AG04450 (cell line): ENCODE measurements around the gene OR2M7. TPM values are rescaled to one million over a fixed set of nuclear protein-coding genes. Genes with fewer than 3 reads are reported as not detected.

Source experiments
- CTCF ChIA-PET: fragments of 300-600, 350-600 bp; formaldehyde crosslinking; extraction: SDS; loops from one replicate; lab custom pipeline; 2022; ENCODE audit warnings: antibody characterized with exemption, inconsistent platforms; lab: Charles Lee
- POLR2A ChIA-PET: fragments of 350-600 bp; formaldehyde crosslinking; extraction: SDS; loops from one replicate; lab custom pipeline; 2021; ENCODE audit warnings: antibody characterized with exemption, inconsistent platforms; lab: Yijun Ruan, JAX
- DNase-seq: peaks from one replicate; pipeline ENCODE4 v3.0.0-alpha.2; 2011; ENCODE audit warnings: low read depth, low spot score
- H3K27ac ChIP-seq: one replicate; pipeline ENCODE4 v1.5.1; 2012; ENCODE audit warnings: low read depth, low read length, control low read depth
- H3K27me3 ChIP-seq: one replicate; pipeline ENCODE4 v1.6.0; 2012; ENCODE audit warnings: low read length; ENCODE audit not compliant: control insufficient read depth, insufficient read depth
- H3K4me3 ChIP-seq: 2 replicates; pipeline ENCODE4 v1.5.1; 2011; ENCODE audit warnings: mild to moderate bottlenecking, low read depth, low read length, control low read depth
- H3K9me3 ChIP-seq: 2 replicates; pipeline ENCODE4 v1.5.1; 2012; ENCODE audit warnings: low read length; ENCODE audit not compliant: control insufficient read depth, insufficient read depth
- polyA minus RNA-seq: library from RNA; depleted of rRNA, polyadenylated mRNA; stranded (reverse); fragments of >200 nt; gene quantifications from 2 replicates; pipeline ENCODE4 v1.2.3, GENCODE V29; 2011; rRNA and poly(A)+ RNA removed
- polyA plus RNA-seq: library from polyadenylated mRNA; depleted of rRNA; stranded (reverse); fragments of >200 nt; gene quantifications from 2 replicates; pipeline ENCODE4 v1.2.3, GENCODE V29; 2011; rRNA removed
- TF ChIP-seq, protein P1 (sequence below): IDR thresholded peaks from 2 replicates; pipeline ENCODE4 v1.5.1; 2011; ENCODE audit warnings: low read depth, low read length, control low read depth, inconsistent platforms

OR2M7 gene, protein sequence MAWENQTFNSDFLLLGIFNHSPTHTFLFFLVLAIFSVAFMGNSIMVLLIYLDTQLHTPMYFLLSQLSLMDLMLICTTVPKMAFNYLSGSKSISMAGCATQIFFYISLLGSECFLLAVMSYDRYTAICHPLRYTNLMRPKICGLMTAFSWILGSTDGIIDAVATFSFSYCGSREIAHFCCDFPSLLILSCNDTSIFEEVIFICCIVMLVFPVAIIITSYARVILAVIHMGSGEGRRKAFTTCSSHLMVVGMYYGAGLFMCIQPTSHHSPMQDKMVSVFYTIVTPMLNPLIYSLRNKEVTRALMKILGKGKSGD
- polyA plus RNA-seq (not detected in 2 replicates), polyA minus RNA-seq (not detected in 2 replicates)

DNA sequence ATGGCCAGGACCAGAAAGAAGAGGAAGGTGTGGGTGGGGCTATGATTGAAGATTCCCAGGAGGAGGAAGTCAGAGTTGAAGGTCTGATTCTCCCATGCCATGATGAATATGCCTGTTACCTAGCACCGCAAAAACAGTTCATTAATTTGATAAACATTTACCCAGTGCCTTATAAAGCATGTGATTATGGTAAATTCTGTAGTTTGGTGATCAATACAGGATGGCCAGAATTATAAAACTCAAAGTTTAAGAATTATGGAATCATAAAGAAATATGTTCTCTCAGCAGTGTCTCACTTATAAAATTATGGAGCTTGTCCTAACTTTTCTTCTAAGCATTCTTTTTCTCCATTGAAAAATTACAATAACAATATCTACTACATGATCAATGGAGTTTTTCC, at the start of gene OR2M7:
Gene OR2M7 (minus strand): TSS at position 101 of the 400 bp plus-strand sequence. CDS start 0 bp downstream, at position 101.
- no peaks in the 10 kb centered on the region for H3K9me3 ChIP-seq
- H3K4me3 ChIP-seq, result no peak within 1 kb of the TSS
- no peak for DNase-seq
- ChIA-PET POLR2A (no interaction called here), CTCF (no interaction called here)
- TF ChIP-seq, protein P1, sequence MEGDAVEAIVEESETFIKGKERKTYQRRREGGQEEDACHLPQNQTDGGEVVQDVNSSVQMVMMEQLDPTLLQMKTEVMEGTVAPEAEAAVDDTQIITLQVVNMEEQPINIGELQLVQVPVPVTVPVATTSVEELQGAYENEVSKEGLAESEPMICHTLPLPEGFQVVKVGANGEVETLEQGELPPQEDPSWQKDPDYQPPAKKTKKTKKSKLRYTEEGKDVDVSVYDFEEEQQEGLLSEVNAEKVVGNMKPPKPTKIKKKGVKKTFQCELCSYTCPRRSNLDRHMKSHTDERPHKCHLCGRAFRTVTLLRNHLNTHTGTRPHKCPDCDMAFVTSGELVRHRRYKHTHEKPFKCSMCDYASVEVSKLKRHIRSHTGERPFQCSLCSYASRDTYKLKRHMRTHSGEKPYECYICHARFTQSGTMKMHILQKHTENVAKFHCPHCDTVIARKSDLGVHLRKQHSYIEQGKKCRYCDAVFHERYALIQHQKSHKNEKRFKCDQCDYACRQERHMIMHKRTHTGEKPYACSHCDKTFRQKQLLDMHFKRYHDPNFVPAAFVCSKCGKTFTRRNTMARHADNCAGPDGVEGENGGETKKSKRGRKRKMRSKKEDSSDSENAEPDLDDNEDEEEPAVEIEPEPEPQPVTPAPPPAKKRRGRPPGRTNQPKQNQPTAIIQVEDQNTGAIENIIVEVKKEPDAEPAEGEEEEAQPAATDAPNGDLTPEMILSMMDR, result no peak
- no peaks in the 10 kb centered on the region for H3K27me3 ChIP-seq
- H3K27ac ChIP-seq, result no peak within 1 kb of the TSS

DNA sequence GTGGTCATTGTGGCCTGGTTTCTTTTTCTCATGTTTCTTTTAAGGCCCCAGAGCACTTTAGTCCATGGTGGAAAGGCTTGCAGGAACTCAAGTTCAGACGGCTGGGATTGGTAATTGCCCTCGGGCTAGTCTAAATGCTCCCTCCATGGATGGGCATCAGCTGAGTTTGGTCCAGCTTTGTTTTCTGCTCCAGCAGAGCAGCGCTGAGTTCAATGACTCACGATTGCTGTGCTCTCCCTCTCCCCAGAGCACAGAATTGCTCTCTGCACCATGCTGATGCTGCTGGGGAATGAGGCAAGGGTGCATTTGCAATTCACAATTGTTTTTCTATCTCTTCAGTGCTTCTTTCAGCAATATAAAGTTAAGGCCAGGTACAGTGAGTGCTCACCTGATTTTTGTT, 49.4 kb upstream of the OR2M7 start:
- Histone ChIP-seq H3K27ac (no peak overlapping the region), H3K27me3 (no peaks in the 10 kb centered on the region), H3K9me3 (peaks cover 19% of the 10 kb centered on the region; the same call in 1 of the 2 replicates), H3K4me3 (no peak overlapping the region)
- TF ChIP-seq, protein P1, result no peak
- DNase-seq, result no peak
- ChIA-PET CTCF (no interaction called here), POLR2A (no interaction called here)

DNA sequence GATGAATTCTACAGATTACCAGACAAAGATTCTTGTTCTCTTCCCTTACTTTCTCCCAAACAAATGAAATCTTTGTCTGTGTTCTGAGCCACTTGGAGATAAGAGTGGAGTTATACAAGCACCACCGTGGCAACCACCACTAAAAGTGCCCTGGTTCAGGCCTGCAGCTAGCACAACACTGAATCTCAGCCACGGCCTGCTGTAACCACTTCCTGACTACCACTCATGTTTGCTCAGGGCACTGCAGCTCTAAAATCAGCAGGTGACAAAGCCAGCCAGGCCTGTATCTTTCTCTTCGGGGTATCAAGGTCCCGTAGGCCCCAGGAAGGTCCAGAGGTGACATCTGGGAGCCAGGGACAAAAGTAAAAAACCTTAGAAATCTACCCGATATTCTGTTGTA, 48.0 kb upstream of the OR2M7 start:
- TF ChIP-seq, protein P1, result no peak
- POLR2A ChIA-PET, result no interaction called here
- Histone ChIP-seq H3K9me3 (peaks cover 19% of the 10 kb centered on the region; the same call in 1 of the 2 replicates), H3K27ac (no peak overlapping the region), H3K27me3 (no peaks in the 10 kb centered on the region), H3K4me3 (no peak overlapping the region)
- CTCF ChIA-PET, result no interaction called here
- no peak for DNase-seq

DNA sequence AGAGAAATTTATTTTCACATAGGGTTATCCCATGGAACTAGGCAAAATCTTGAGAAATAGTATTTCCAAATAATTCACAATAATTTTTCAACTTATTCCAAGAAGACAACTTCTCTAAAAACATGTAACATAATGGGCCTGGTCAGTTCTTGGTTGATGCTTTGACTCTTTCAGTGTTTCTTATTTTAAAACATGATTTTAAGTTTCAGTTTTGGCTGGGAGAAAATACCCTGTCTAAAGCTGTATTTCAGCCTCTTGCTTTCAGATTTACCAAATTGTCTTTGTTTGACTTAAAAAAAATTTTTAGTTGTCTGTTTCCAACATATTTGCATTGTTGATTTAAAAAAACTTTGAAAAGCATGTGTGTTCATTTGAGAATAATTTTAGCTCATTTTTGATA, 42.2 kb upstream of the OR2M7 start:
- H3K4me3 ChIP-seq, result no peak overlapping the region
- no peak for DNase-seq

More for the DNA sequence above, 42.2 kb upstream of the OR2M7 start:
- Histone ChIP-seq H3K27me3 (no peaks in the 10 kb centered on the region), H3K9me3 (peaks cover 9% of the 10 kb centered on the region; the same call in 1 of the 2 replicates), H3K27ac (no peak overlapping the region)
- TF ChIP-seq, protein P1, result no peak
- POLR2A ChIA-PET, result no interaction called here
- CTCF ChIA-PET, result no interaction called here
